SK-N-SH (cell line): ENCODE results near the gene SIM1. TPM values are rescaled to one million over a fixed set of nuclear protein-coding genes. Genes with fewer than 3 reads are reported as not detected.

Experiments
- CTCF ChIA-PET: fragments of 300-600, 350-600 bp; formaldehyde crosslinking; extraction: SDS; loops from one replicate; lab custom pipeline; 2021; lab: Yijun Ruan, JAX
- POLR2A ChIA-PET: fragments of 350-600 bp; sonication (Branson Sonifier 250); formaldehyde crosslinking; extraction: SDS; loops from one replicate; lab custom pipeline; 2020; ENCODE audit warnings: antibody characterized with exemption, inconsistent platforms; lab: Yijun Ruan, JAX
- DNase-seq: peaks from one replicate; pipeline ENCODE4 v3.0.0; 2012
- H2AFZ ChIP-seq: fragments of 200-600 bp; sonication (generic); 2 replicates; pipeline ENCODE4 v1.8.1; 2016; ENCODE audit warnings: antibody characterized with exemption, mild to moderate bottlenecking, low read depth
- H3F3A ChIP-seq: fragments of 200-600 bp; sonication (generic); replicated peaks from 2 replicates; pipeline ENCODE3; 2016; ENCODE audit warnings: antibody characterized with exemption, mild to moderate bottlenecking; ENCODE audit not compliant: insufficient read depth
- H3K27ac ChIP-seq, 2 experiments: fragments of 200-500 bp in 1 of 2; fragments of 200-600 bp in 1 of 2; sonication (Bioruptor generic) in 1 of 2; sonication (generic), shearing (Covaris generic) in 1 of 2; 2 replicates each; pipeline versions ENCODE4 v1.5.1 to v1.6.1; 2014 to 2016; ENCODE audit warnings: low read depth in 2 of 2, inconsistent platforms in 1 of 2, low read length in 1 of 2, mild to moderate bottlenecking in 1 of 2, mixed read lengths in 1 of 2
- H3K27me3 ChIP-seq: fragments of 200-600 bp; sonication (generic), shearing (Covaris generic); 2 replicates; pipeline ENCODE4 v1.6.1; 2016; ENCODE audit warnings: mixed run types; ENCODE audit not compliant: insufficient read depth
- H3K36me3 ChIP-seq, 2 experiments: fragments of 200-500 bp in 1 of 2; fragments of 200-600 bp in 1 of 2; sonication (Bioruptor generic) in 1 of 2; sonication (generic) in 1 of 2; replicated peaks in 1 of 2; 2 replicates each; pipeline versions ENCODE3 to v1.5.1; 2014 to 2016; ENCODE audit warnings: low read length in 1 of 2, mild to moderate bottlenecking in 1 of 2; ENCODE audit not compliant: insufficient read depth in 2 of 2, control insufficient read depth in 1 of 2
- H3K4me1 ChIP-seq, 2 experiments: fragments of 200-500 bp in 1 of 2; fragments of 200-600 bp in 1 of 2; sonication (Bioruptor generic) in 1 of 2; sonication (generic), shearing (Covaris generic) in 1 of 2; 2 replicates each; pipeline versions ENCODE4 v1.5.1 to v1.6.1; 2014 to 2016; ENCODE audit warnings: low read depth in 1 of 2, low read length in 1 of 2, mixed run types in 1 of 2; ENCODE audit not compliant: insufficient read depth in 2 of 2, control insufficient read depth in 1 of 2
- H3K4me2 ChIP-seq: fragments of 200-600 bp; sonication (generic), shearing (Covaris generic); 2 replicates; pipeline ENCODE4 v1.6.1; 2017; ENCODE audit warnings: mixed run types
- H3K4me3 ChIP-seq, 2 experiments: fragments of 200-500 bp in 1 of 2; fragments of 200-600 bp in 1 of 2; sonication (Bioruptor generic) in 1 of 2; sonication (generic), shearing (Covaris generic) in 1 of 2; 2 replicates each; pipeline versions ENCODE4 v1.5.1 to v1.8.1; 2014 to 2016; ENCODE audit warnings: low read depth in 2 of 2, inconsistent platforms in 1 of 2, low read length in 1 of 2, mild to moderate bottlenecking in 1 of 2, mixed read lengths in 1 of 2, moderate library complexity in 1 of 2
- H3K79me2 ChIP-seq: fragments of 200-600 bp; sonication (generic); 2 replicates; pipeline ENCODE4 v1.8.1; 2017; ENCODE audit warnings: mild to moderate bottlenecking; ENCODE audit not compliant: insufficient read depth
- H3K9ac ChIP-seq: fragments of 200-600 bp; sonication (generic); 2 replicates; pipeline ENCODE4 v1.6.1; 2017; ENCODE audit warnings: mixed run types
- H3K9me2 ChIP-seq: fragments of 200-600 bp; sonication (generic); 2 replicates; pipeline ENCODE4 v1.6.1; 2017; ENCODE audit warnings: mixed run types
- H3K9me3 ChIP-seq: fragments of 200-600 bp; sonication (generic); 2 replicates; pipeline ENCODE4 v1.6.1; 2017; ENCODE audit warnings: mixed run types, mild to moderate bottlenecking, moderate library complexity
- H4K20me1 ChIP-seq: fragments of 200-600 bp; sonication (generic); 2 replicates; pipeline ENCODE4 v1.6.1; 2017; ENCODE audit warnings: mild to moderate bottlenecking, mixed run types; ENCODE audit not compliant: insufficient read depth
- ELF1 ChIP-seq: IDR thresholded peaks from 2 replicates; pipeline ENCODE4 v1.4.0; 2012
- EZH2phosphoT487 ChIP-seq: fragments of 200-600 bp; sonication (generic); IDR thresholded peaks from 2 replicates; pipeline ENCODE4 v1.6.1; 2017; ENCODE audit warnings: low read depth, mixed run types, mild to moderate bottlenecking, antibody characterized with exemption, moderate library complexity, borderline replicate concordance
- FOXM1 ChIP-seq: IDR thresholded peaks from 2 replicates; pipeline ENCODE4 v1.4.0; 2012; ENCODE audit warnings: low read depth, mild to moderate bottlenecking
- GATA2 ChIP-seq: sonication (generic); formaldehyde crosslinking; IDR thresholded peaks from 2 replicates; pipeline ENCODE4 v1.5.0; 2020; ENCODE audit warnings: mild to moderate bottlenecking, missing genetic modification reagents
- NFIC ChIP-seq: IDR thresholded peaks from 2 replicates; pipeline ENCODE4 v1.4.0; 2012; ENCODE audit warnings: borderline replicate concordance
- NRF1 ChIP-seq: IDR thresholded peaks from 2 replicates; pipeline ENCODE4 v1.6.1; 2012; ENCODE audit warnings: low read depth, mild to moderate bottlenecking, low read length
- POLR2AphosphoS5 ChIP-seq: IDR thresholded peaks from 2 replicates; pipeline ENCODE4 v1.6.1; 2012; ENCODE audit warnings: low read depth, low read length
- RAD21 ChIP-seq: IDR thresholded peaks from 2 replicates; pipeline ENCODE4 v1.6.1; 2012; ENCODE audit warnings: mild to moderate bottlenecking, low read length
- RFX5 ChIP-seq: IDR thresholded peaks from 2 replicates; pipeline ENCODE4 v1.6.1; 2012; ENCODE audit warnings: mild to moderate bottlenecking, improper control_type of control experiment, low read length
- RXRA ChIP-seq: IDR thresholded peaks from 2 replicates; pipeline ENCODE4 v1.4.0; 2012; ENCODE audit warnings: low read depth, mild to moderate bottlenecking, borderline replicate concordance
- SMC3 ChIP-seq: IDR thresholded peaks from 2 replicates; pipeline ENCODE4 v1.6.1; 2012; ENCODE audit warnings: low read depth, low read length, improper control_type of control experiment
- TCF12 ChIP-seq: IDR thresholded peaks from 2 replicates; pipeline ENCODE4 v1.4.0; 2012
- USF1 ChIP-seq: IDR thresholded peaks from 2 replicates; pipeline ENCODE4 v1.4.0; 2012; ENCODE audit warnings: low read depth, borderline replicate concordance
- WGBS: methylation state at CpG from one replicate; pipeline ENCODE4 v1.1.6; 2017; ENCODE audit warnings: low lambda C conversion rate; 5-methylcytosine and 5-hydroxymethylcytosine counted together
- polyA plus RNA-seq, 3 experiments: library from polyadenylated mRNA; depleted of rRNA; stranded (reverse); fragments of >200 nt; gene quantifications; 2 replicates each; pipeline ENCODE4 v1.2.3, GENCODE V29; 2012
- TF ChIP-seq, protein P1 (sequence below): fragments of 150-350 bp; IDR thresholded peaks from 2 replicates; pipeline ENCODE4 v1.6.1; 2016; ENCODE audit warnings: mild to moderate bottlenecking, low read depth, low read length
- TF ChIP-seq, protein P2 (sequence below): IDR thresholded peaks from 2 replicates; pipeline ENCODE4 v1.4.0; 2012; ENCODE audit warnings: low read depth, borderline replicate concordance
- TF ChIP-seq, protein P3 (sequence below): IDR thresholded peaks from 2 replicates; pipeline ENCODE4; 2012
- TF ChIP-seq, protein P4 (sequence below): IDR thresholded peaks from 2 replicates; pipeline ENCODE4 v1.6.1; 2012; ENCODE audit warnings: mild to moderate bottlenecking, low read depth, low read length, moderate library complexity

SIM1 gene
- polyA plus RNA-seq, 1 of the 3 experiments (the other 2 are of a cell fraction): not detected

GRCh38 chr6:100487638-100488037 lies 22.9 kb upstream of the SIM1 start (continued):
- TF ChIP-seq, protein P1, sequence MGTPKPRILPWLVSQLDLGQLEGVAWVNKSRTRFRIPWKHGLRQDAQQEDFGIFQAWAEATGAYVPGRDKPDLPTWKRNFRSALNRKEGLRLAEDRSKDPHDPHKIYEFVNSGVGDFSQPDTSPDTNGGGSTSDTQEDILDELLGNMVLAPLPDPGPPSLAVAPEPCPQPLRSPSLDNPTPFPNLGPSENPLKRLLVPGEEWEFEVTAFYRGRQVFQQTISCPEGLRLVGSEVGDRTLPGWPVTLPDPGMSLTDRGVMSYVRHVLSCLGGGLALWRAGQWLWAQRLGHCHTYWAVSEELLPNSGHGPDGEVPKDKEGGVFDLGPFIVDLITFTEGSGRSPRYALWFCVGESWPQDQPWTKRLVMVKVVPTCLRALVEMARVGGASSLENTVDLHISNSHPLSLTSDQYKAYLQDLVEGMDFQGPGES: no peak

DNA sequence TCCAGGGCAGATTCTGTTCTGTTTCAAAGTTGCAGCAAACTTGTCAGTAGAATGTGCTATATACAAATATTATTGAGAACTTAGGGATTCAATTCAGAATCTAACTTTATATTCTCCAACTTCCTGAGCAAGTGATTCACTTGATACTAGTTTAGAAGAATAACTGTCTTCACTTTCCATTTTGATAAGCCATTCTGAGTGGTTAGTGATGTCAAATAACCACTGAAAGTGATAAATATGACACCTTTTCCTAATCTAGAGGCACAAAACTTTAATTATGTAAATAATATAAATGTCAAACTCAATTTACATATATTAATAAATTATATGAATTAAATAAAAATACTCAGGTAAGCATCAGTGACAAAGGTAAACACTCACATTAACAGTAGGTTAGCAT lies 20.5 kb upstream of the SIM1 start:
- POLR2A ChIA-PET: no interaction called here
- H3K9me2 ChIP-seq: no peaks in the 10 kb centered on the region
- no peak overlapping the region for H3K27ac ChIP-seq
- no peak overlapping the region for H2AFZ ChIP-seq
- H3K4me1 ChIP-seq: no peaks in the 10 kb centered on the region
- H3K4me2 ChIP-seq: no peak overlapping the region
- H4K20me1 ChIP-seq: no peaks in the 10 kb centered on the region
- no peak for DNase-seq
- no peaks in the 10 kb centered on the region for H3F3A ChIP-seq
- peaks cover 30% of the 10 kb centered on the region; the same call in 1 of the 2 replicates for H3K27me3 ChIP-seq
- H3K9me3 ChIP-seq: no peaks in the 10 kb centered on the region
- CTCF ChIA-PET: no interaction called here
- H3K79me2 ChIP-seq: no peaks in the 10 kb centered on the region
- H3K36me3 ChIP-seq: no peaks in the 10 kb centered on the region
- TF ChIP-seq RXRA: no peak
- TF ChIP-seq FOXM1: no peak
- TF ChIP-seq, protein P2, sequence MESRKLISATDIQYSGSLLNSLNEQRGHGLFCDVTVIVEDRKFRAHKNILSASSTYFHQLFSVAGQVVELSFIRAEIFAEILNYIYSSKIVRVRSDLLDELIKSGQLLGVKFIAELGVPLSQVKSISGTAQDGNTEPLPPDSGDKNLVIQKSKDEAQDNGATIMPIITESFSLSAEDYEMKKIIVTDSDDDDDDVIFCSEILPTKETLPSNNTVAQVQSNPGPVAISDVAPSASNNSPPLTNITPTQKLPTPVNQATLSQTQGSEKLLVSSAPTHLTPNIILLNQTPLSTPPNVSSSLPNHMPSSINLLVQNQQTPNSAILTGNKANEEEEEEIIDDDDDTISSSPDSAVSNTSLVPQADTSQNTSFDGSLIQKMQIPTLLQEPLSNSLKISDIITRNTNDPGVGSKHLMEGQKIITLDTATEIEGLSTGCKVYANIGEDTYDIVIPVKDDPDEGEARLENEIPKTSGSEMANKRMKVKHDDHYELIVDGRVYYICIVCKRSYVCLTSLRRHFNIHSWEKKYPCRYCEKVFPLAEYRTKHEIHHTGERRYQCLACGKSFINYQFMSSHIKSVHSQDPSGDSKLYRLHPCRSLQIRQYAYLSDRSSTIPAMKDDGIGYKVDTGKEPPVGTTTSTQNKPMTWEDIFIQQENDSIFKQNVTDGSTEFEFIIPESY: no peak
- TF ChIP-seq, protein P1: no peak
- no peak for TF ChIP-seq RAD21
- no peak for TF ChIP-seq RFX5
- no peak overlapping the region for H3K9ac ChIP-seq
- no peak overlapping the region for H3K4me3 ChIP-seq

DNA sequence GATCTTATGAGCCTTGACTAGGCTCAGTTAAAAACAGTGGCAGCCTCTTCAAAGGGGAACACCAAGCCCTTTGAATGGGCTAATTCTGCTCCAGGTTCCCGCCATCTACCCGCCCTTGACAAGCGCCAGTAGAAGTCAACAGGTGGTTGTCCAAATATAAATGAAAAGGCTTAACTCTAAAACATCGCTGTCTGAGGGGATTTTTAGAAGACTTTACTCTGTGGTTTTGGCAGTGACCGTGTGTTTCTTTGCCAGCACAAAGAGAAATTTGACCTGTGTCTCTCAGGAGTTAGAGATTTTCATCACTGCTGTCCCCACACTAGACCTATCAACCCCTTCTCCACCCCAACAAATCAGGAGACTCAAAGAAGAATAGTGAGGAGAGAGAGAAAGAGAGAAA lies 19.8 kb upstream of the SIM1 start:
- no peak for DNase-seq
- Histone ChIP-seq H3K9me3 (no peaks in the 10 kb centered on the region), H3K36me3 (no peaks in the 10 kb centered on the region), H4K20me1 (no peaks in the 10 kb centered on the region), H2AFZ (no peak overlapping the region), H3K27ac (no peak overlapping the region), H3K9ac (no peak overlapping the region), H3K9me2 (no peaks in the 10 kb centered on the region), H3F3A (no peaks in the 10 kb centered on the region), H3K4me1 (no peaks in the 10 kb centered on the region), H3K4me2 (no peak overlapping the region), H3K4me3 (no peak overlapping the region), H3K27me3 (peaks cover 28% of the 10 kb centered on the region; the same call in 1 of the 2 replicates), H3K79me2 (no peaks in the 10 kb centered on the region)
- CTCF ChIA-PET: no interaction called here
- WGBS: 43% methylated on average over 5 of the region's 5 CpGs
- POLR2A ChIA-PET: no interaction called here
- TF ChIP-seq NFIC: no peak
- no peak for TF ChIP-seq TCF12
- TF ChIP-seq ELF1: no peak
- TF ChIP-seq RFX5: no peak
- TF ChIP-seq, protein P3, sequence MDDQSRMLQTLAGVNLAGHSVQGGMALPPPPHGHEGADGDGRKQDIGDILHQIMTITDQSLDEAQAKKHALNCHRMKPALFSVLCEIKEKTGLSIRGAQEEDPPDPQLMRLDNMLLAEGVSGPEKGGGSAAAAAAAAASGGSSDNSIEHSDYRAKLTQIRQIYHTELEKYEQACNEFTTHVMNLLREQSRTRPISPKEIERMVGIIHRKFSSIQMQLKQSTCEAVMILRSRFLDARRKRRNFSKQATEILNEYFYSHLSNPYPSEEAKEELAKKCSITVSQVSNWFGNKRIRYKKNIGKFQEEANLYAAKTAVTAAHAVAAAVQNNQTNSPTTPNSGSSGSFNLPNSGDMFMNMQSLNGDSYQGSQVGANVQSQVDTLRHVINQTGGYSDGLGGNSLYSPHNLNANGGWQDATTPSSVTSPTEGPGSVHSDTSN: no peak
- TF ChIP-seq, protein P4, sequence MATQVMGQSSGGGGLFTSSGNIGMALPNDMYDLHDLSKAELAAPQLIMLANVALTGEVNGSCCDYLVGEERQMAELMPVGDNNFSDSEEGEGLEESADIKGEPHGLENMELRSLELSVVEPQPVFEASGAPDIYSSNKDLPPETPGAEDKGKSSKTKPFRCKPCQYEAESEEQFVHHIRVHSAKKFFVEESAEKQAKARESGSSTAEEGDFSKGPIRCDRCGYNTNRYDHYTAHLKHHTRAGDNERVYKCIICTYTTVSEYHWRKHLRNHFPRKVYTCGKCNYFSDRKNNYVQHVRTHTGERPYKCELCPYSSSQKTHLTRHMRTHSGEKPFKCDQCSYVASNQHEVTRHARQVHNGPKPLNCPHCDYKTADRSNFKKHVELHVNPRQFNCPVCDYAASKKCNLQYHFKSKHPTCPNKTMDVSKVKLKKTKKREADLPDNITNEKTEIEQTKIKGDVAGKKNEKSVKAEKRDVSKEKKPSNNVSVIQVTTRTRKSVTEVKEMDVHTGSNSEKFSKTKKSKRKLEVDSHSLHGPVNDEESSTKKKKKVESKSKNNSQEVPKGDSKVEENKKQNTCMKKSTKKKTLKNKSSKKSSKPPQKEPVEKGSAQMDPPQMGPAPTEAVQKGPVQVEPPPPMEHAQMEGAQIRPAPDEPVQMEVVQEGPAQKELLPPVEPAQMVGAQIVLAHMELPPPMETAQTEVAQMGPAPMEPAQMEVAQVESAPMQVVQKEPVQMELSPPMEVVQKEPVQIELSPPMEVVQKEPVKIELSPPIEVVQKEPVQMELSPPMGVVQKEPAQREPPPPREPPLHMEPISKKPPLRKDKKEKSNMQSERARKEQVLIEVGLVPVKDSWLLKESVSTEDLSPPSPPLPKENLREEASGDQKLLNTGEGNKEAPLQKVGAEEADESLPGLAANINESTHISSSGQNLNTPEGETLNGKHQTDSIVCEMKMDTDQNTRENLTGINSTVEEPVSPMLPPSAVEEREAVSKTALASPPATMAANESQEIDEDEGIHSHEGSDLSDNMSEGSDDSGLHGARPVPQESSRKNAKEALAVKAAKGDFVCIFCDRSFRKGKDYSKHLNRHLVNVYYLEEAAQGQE: no peak
- TF ChIP-seq SMC3: no peak
- TF ChIP-seq USF1: no peak
- no peak for TF ChIP-seq POLR2AphosphoS5
- TF ChIP-seq NRF1: no peak
- no peak for TF ChIP-seq GATA2 (CRISPR knock-in tag)
- TF ChIP-seq EZH2phosphoT487: no peak
